GM19043 (cell line): ENCODE results near the gene USP37.

Source experiments
- ATAC-seq: cut with Tn5 transposase; IDR thresholded peaks from one replicate; pipeline ENCODE4 v1.9.1; 2021; ENCODE audit warnings: low read depth; ENCODE audit not compliant: unreplicated experiment

Gene USP37

GRCh38 chr2:218404351-218405085 is 163.6 kb downstream of the USP37 start:
- ATAC-seq: no peak

- ATAC-seq: no peak
Observed at GRCh38 chr2:218403810-218404209, 164.3 kb downstream of the USP37 start.

- ATAC-seq: no peak
Observed at GRCh38 chr2:218402911-218403411, 165.2 kb downstream of the USP37 start.

- no peak for ATAC-seq
Observed at GRCh38 chr2:218402491-218402901, 165.7 kb downstream of the USP37 start.

- ATAC-seq: no peak
Observed at GRCh38 chr2:218401890-218402289, 166.3 kb downstream of the USP37 start.

GRCh38 chr2:218400930-218401881 is 166.9 kb downstream of the USP37 start:
- ATAC-seq: no peak
